ENCODE results near the gene TTYH2. TPM values are rescaled to one million over a fixed set of nuclear protein-coding genes. Genes with fewer than 3 reads are reported as not detected.

Gene TTYH2
- total RNA-seq, 1 donor from 2014 or later, result 16.8 TPM

DNA sequence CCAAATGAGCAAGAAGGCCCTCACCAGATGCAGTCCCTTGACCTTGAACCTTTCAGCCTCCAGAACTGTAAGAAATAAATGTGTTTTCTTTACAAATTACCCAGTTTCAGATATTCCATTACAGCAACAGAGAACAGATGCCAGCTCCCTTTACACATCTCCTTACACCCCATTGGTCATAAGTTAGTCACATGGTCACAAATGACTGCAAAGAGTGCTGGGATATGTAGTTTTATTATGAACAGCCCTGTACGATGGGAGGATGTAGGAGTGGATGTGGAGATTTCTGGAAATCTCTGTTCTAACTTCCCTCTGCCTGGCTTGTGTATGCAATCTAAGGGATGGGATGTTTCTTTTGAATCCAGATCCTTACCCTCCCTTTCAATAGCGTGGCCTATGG is 23.2 kb upstream of the TTYH2 start:
- H3K9me3 Mint-ChIP-seq, result no peaks in the 10 kb centered on the region
- no peak overlapping the region for H3K27ac Mint-ChIP-seq
- no peaks in the 10 kb centered on the region for H3K4me1 Mint-ChIP-seq
- no peaks in the 10 kb centered on the region for H3K36me3 Mint-ChIP-seq
- H3K4me3 Mint-ChIP-seq, result no peak overlapping the region
- H3K27me3 Mint-ChIP-seq (ENCODE audit: low read depth), result peaks cover 56% of the 10 kb centered on the region
- DNase-seq (ENCODE audit: low spot score in 2 of 2, unreplicated experiment in 2 of 2), result no peak
- TF ChIP-seq, protein P1, sequence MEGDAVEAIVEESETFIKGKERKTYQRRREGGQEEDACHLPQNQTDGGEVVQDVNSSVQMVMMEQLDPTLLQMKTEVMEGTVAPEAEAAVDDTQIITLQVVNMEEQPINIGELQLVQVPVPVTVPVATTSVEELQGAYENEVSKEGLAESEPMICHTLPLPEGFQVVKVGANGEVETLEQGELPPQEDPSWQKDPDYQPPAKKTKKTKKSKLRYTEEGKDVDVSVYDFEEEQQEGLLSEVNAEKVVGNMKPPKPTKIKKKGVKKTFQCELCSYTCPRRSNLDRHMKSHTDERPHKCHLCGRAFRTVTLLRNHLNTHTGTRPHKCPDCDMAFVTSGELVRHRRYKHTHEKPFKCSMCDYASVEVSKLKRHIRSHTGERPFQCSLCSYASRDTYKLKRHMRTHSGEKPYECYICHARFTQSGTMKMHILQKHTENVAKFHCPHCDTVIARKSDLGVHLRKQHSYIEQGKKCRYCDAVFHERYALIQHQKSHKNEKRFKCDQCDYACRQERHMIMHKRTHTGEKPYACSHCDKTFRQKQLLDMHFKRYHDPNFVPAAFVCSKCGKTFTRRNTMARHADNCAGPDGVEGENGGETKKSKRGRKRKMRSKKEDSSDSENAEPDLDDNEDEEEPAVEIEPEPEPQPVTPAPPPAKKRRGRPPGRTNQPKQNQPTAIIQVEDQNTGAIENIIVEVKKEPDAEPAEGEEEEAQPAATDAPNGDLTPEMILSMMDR (IDR thresholded peaks at IDR 0.05; ENCODE audit: unreplicated experiment), result no peak

DNA sequence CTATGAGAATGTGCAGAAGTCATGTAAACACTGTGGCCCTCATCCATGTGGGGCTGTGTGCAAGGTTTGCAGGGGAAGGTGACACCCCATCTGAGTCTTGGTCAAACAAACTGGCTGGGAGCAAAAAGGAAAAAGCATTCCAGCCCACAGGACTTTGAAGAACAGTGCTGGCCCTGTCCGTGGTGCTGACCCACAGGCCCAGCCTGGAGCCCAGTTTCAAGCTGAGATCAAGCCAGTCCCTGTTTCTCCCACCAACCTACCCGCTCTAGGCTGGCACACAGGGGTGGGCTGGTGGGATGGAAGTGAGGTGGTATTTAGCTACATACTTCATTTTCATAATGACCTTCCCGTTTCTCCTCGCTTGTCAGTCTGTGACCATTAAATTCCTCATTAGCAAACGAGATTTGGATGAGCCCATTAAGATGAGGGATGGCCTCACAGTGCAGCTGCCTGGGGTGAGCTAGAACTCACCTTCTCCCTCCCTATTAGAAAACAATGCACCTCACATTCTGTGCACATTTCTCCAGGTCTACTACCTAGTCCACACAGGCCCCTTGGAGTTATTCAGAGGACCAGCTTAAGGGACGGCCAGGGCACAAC is 22.5 kb upstream of the TTYH2 start:
- Mint-ChIP-seq H3K27ac (no peak overlapping the region), H3K27me3 (ENCODE audit: low read depth) (peaks cover 59% of the 10 kb centered on the region), H3K9me3 (no peaks in the 10 kb centered on the region), H3K36me3 (no peaks in the 10 kb centered on the region), H3K4me3 (no peak overlapping the region), H3K4me1 (no peaks in the 10 kb centered on the region)
- DNase-seq (ENCODE audit: low spot score in 2 of 2, unreplicated experiment in 2 of 2), result no peak
- TF ChIP-seq, protein P1 (IDR thresholded peaks at IDR 0.05; ENCODE audit: unreplicated experiment), result no peak

DNA sequence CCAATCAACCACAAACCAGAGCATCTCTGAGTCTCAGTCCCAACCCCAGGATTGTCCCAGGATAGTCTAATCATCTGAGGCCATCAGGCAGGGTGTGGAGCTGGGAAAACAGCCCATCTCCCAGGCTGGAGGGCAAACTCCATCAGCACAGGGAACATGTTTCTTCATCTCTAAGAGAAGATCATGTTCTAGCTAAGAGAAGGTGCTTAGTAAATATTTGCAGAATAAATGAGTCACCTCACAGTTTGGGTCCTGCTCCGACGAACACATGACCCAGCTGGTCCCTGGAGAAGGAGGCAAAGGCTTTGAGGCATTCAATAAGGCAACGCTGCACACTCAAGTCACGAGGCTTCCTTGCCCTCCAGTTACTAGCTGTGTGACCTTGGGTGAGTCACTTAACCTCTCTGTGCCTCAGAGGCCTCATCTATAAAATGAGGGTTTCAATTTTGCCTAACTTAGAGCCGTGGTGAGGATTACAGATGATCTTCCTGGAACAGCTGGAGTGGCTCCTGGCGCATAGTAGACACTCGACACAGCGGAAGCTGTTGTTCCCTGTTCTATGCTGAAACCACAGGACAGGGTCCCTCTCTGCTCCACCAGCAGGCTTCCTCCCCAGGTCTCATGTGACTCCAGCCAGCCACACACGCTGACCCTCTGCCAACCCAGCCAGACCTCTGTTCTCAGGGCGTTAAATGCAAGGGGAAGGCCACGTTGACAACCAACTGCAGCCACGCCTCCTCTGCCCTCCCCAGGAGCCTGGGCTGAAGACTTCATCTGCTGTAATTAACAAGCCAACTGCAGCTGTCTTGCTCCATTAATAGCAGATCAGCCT is 20.2 kb upstream of the TTYH2 start:
- peaks cover 60% of the 10 kb centered on the region for H3K27me3 Mint-ChIP-seq (ENCODE audit: low read depth)
- H3K9me3 Mint-ChIP-seq, result no peaks in the 10 kb centered on the region
- H3K27ac Mint-ChIP-seq, result no peak overlapping the region
- TF ChIP-seq, protein P1 (IDR thresholded peaks at IDR 0.05; ENCODE audit: unreplicated experiment), result no peak
- H3K36me3 Mint-ChIP-seq, result no peaks in the 10 kb centered on the region
- H3K4me1 Mint-ChIP-seq, result no peaks in the 10 kb centered on the region
- no peak overlapping the region for H3K4me3 Mint-ChIP-seq
- no peak for DNase-seq (ENCODE audit: low spot score in 2 of 2, unreplicated experiment in 2 of 2)

DNA sequence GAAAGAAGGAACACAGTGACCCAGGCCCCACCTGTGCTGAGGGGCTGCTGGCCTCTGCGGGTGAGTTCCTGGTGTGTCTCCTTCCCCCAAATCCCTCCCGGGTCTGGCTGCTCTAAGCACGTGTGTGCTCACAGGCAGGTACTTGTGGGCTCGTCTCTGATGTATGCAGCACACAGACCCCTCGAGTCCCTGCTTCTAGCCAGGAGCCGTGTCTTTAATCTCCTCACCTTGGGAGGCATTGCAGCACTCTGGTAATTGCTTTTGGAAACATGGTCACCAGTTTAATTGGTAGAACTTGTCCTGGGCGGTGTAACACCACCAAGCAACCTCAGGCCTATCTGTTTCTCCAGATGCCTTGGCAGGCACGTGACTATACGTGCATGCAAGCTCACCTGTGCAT is 18.7 kb upstream of the TTYH2 start:
- DNase-seq (ENCODE audit: low spot score in 2 of 2, unreplicated experiment in 2 of 2), result no peak
- Mint-ChIP-seq H3K4me3 (no peak overlapping the region), H3K4me1 (peaks cover 4% of the 10 kb centered on the region), H3K27ac (no peak overlapping the region), H3K36me3 (no peaks in the 10 kb centered on the region), H3K27me3 (ENCODE audit: low read depth) (peaks cover 63% of the 10 kb centered on the region), H3K9me3 (no peaks in the 10 kb centered on the region)
- TF ChIP-seq, protein P1 (IDR thresholded peaks at IDR 0.05; ENCODE audit: unreplicated experiment), result no peak

DNA sequence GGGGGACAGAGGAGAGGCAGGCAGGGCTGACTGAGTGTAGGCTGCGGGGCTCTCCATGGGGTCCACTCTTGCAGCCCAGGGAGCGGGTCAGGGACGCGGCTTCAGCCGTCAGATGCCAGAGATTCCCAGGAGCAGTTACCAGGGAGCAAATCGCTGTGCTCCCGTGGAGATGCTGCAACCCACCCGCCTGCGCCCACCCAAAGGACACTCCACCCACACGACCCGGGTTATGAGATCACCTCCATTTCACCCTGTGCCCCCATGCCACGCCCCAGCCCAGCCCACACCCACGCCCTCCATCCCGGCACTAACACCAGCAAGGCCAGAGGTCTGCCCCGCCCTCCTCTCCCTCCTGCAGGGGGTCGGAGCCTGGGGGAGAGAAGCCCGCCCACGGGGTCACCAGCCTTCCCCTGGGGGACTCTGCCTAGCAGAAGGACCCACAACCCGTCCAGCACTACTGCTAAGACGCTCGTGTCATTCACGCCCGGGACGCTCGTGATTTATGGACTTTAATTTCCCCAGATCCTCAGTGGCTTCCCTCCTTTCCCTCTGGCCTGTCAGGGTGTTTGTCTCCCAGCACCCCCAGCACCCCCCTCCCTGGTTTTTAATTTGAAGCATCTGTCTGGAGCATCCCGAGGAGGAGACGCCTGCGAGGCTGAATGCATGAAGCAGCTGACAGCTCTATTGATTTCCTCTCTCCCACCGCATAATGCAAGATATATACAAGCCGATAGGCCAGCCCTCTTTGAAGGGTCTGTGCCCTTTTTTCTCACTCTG is 16.6 kb upstream of the TTYH2 start:
- Mint-ChIP-seq H3K9me3 (no peaks in the 10 kb centered on the region), H3K27ac (no peak overlapping the region), H3K36me3 (no peaks in the 10 kb centered on the region), H3K4me1 (peaks cover 5% of the 10 kb centered on the region), H3K4me3 (no peak overlapping the region), H3K27me3 (ENCODE audit: low read depth) (peaks cover 74% of the 10 kb centered on the region)
- DNase-seq (ENCODE audit: low spot score in 2 of 2, unreplicated experiment in 2 of 2), result no peak
- TF ChIP-seq, protein P1 (IDR thresholded peaks at IDR 0.05; ENCODE audit: unreplicated experiment), result no peak
